SK-N-MC (cell line): ENCODE measurements around the gene CYB561.

Source experiments
- EZH2 ChIP-seq: fragments of 200-600 bp; sonication (generic); IDR thresholded peaks from one replicate; pipeline ENCODE4 v1.6.1; 2017; ENCODE audit warnings: antibody characterized with exemption
- FOXP2 ChIP-seq: optimal IDR thresholded peaks from 2 replicates; pipeline ENCODE3; 2011; ENCODE audit warnings: mild to moderate bottlenecking, moderate library complexity; ENCODE audit not compliant: insufficient read depth; ENCODE audit errors: extremely low read length, control extremely low read depth
- POLR2AphosphoS5 ChIP-seq: IDR thresholded peaks from 2 replicates; pipeline ENCODE4 v1.6.1; 2012; ENCODE audit warnings: mild to moderate bottlenecking, low read depth, low read length, borderline replicate concordance

- TF ChIP-seq EZH2 (no peak), FOXP2 (no peak), POLR2AphosphoS5 (no peak)
Observed at GRCh38 chr17:63489291-63489690, 43.2 kb upstream of the CYB561 start.
